ENCODE measurements around the gene RHPN2. TPM values are rescaled to one million over a fixed set of nuclear protein-coding genes. Genes with fewer than 3 reads are reported as not detected.
A peak's percentile ranks its signal among the peaks of the same experiment; 100 is the strongest.

Gene RHPN2
- total RNA-seq, 8 experiments from 2014 or later: 5.7 to 65.7 (median 9.5) TPM

- in situ Hi-C loops (cut with MboI; ENCODE audit: low pct_unique_long_range_greater_than_20kb in 2 of 9, low sequenced_read_pairs in 9 of 9, unreplicated experiment in 9 of 9): loop anchor here in 1 of 9 experiments (25.0 kb wide), 1 partner anchor 103 kb away; no protein-coding TSS in a partner anchor
- Histone ChIP-seq H3K4me1 (replicated peaks in 1 of 2) (no peaks in the 10 kb centered on the region), H3K27ac (no peak overlapping the region), H3K4me3 (no peak overlapping the region)
- ATAC-seq (replicated peaks in 6 of 8): no peak
- WGBS, 10 experiments: 43 to 100% (median 73%) methylated on average over 1 to 3 of the region's 3 CpGs; no CpG with 5 or more reads in 2 of the 10 experiments
Measured at GRCh38 chr19:33090179-33090578, 25.5 kb upstream of the RHPN2 start.

GRCh38 chr19:33089010-33089409 lies 24.3 kb upstream of the RHPN2 start:
- WGBS, 10 experiments: 61 to 100% (median 83%) methylated on average over 1 to 3 of the region's 3 CpGs; no CpG with 5 or more reads in 1 of the 10 experiments
- Histone ChIP-seq H3K27ac (no peak overlapping the region), H3K4me3 (no peak overlapping the region), H3K4me1 (replicated peaks in 1 of 2) (no peaks in the 10 kb centered on the region)
- ATAC-seq (replicated peaks in 6 of 8): no peak
- in situ Hi-C loops (cut with MboI; ENCODE audit: low pct_unique_long_range_greater_than_20kb in 2 of 9, low sequenced_read_pairs in 9 of 9, unreplicated experiment in 9 of 9): loop anchor here in 1 of 9 experiments (25.0 kb wide), 1 partner anchor 102 kb away; no protein-coding TSS in a partner anchor

- WGBS, 10 experiments: 30 to 100% (median 60%) methylated on average over 1 of the region's 1 CpG; no CpG with 5 or more reads in 3 of the 10 experiments
- in situ Hi-C loops (cut with MboI; ENCODE audit: low pct_unique_long_range_greater_than_20kb in 2 of 9, low sequenced_read_pairs in 9 of 9, unreplicated experiment in 9 of 9): loop anchor here in 1 of 9 experiments (25.0 kb wide), 1 partner anchor 100 kb away; no protein-coding TSS in a partner anchor
- no peak for ATAC-seq (replicated peaks in 6 of 8)
- Histone ChIP-seq H3K4me1 (replicated peaks in 1 of 2) (peaks cover 2 to 3% of the 10 kb centered on the region in 2 donors), H3K27ac (no peak overlapping the region), H3K4me3 (no peak overlapping the region)
Measured at GRCh38 chr19:33086955-33087354, 22.3 kb upstream of the RHPN2 start.

- Histone ChIP-seq H3K4me3 (no peak overlapping the region), H3K4me1 (replicated peaks in 1 of 2) (peaks cover 4 to 6% of the 10 kb centered on the region in 2 donors), H3K27ac (no peak overlapping the region)
- 86 to 100% (median 100%) methylated on average over 1 to 3 of the region's 3 CpGs; no CpG with 5 or more reads in 5 of the 10 experiments for WGBS, 10 experiments
- in situ Hi-C loops (cut with MboI; ENCODE audit: low pct_unique_long_range_greater_than_20kb in 2 of 9, low sequenced_read_pairs in 9 of 9, unreplicated experiment in 9 of 9): loop anchor here in 1 of 9 experiments (25.0 kb wide), 1 partner anchor 98 kb away; no protein-coding TSS in a partner anchor
- no peak for ATAC-seq (replicated peaks in 6 of 8)
Measured at GRCh38 chr19:33085570-33086128, 21.0 kb upstream of the RHPN2 start.

- peak; percentile 66 to 94 (median 91) for ATAC-seq (replicated peaks in 6 of 8)
- WGBS, 10 experiments: 0 to 2% (median 0%) methylated on average over 3 to 19 of the region's 62 CpGs; no CpG with 5 or more reads in 1 of the 10 experiments
- peaks cover 4 to 10% of the 10 kb centered on the region in 2 donors for H3K4me1 ChIP-seq (replicated peaks in 1 of 2)
- H3K4me3 ChIP-seq: peak within 1 kb of the TSS; percentile 73 to 95 (median 78)
- H3K27ac ChIP-seq: peak within 1 kb of the TSS; percentile 86 to 90
- in situ Hi-C loops (cut with MboI; ENCODE audit: low pct_unique_long_range_greater_than_20kb in 2 of 9, low sequenced_read_pairs in 9 of 9, unreplicated experiment in 9 of 9): loop anchor here in 1 of 9 experiments (25.0 kb wide), 1 partner anchor 94 kb away; no protein-coding TSS in a partner anchor
Measured at GRCh38 chr19:33080761-33081681, 16.3 kb upstream of the RHPN2 start, which contains the start of gene GPATCH1. GPATCH1 (plus strand) TSS chr19:33081181; CDS start chr19:33081194, 13 bp downstream.

- Histone ChIP-seq H3K4me1 (replicated peaks in 1 of 2) (peaks cover 0 to 4% of the 10 kb centered on the region in 2 donors), H3K27ac (no peak overlapping the region), H3K4me3 (no peak overlapping the region)
- no peak for ATAC-seq (replicated peaks in 6 of 8)
- in situ Hi-C loops (cut with MboI; ENCODE audit: low pct_unique_long_range_greater_than_20kb in 2 of 9, low sequenced_read_pairs in 9 of 9, unreplicated experiment in 9 of 9): loop anchor here in 2 of 9 experiments (10.0 to 25.0 kb wide), 2 partner anchors 88 to 101 kb away; partner anchors contain the start of genes CEP89 (in 1 of the 2) and FAAP24 (in 1 of the 2)
- 72 to 100% (median 92%) methylated on average over 1 to 2 of the region's 2 CpGs; no CpG with 5 or more reads in 4 of the 10 experiments for WGBS, 10 experiments
Measured at GRCh38 chr19:33075519-33075918, 10.8 kb upstream of the RHPN2 start.

GRCh38 chr19:33071887-33072286 lies 7.2 kb upstream of the RHPN2 start:
- H3K27ac ChIP-seq: no peak overlapping the region
- WGBS, 10 experiments: 43 to 100% (median 86%) methylated on average over 1 to 4 of the region's 7 CpGs; no CpG with 5 or more reads in 2 of the 10 experiments
- no peaks in the 10 kb centered on the region for H3K4me1 ChIP-seq (replicated peaks in 1 of 2)
- in situ Hi-C loops (cut with MboI; ENCODE audit: low pct_unique_long_range_greater_than_20kb in 2 of 9, low sequenced_read_pairs in 9 of 9, unreplicated experiment in 9 of 9): loop anchor here in 1 of 9 experiments (10.0 kb wide), 1 partner anchor 97 kb away; the partner anchor contains the start of genes CEP89 and FAAP24
- ATAC-seq (replicated peaks in 6 of 8): no peak
- no peak overlapping the region for H3K4me3 ChIP-seq

GRCh38 chr19:33067121-33067520 lies 2.4 kb upstream of the RHPN2 start:
- no peak for ATAC-seq (replicated peaks in 6 of 8)
- 82 to 100% (median 88%) methylated on average over 1 to 8 of the region's 8 CpGs; no CpG with 5 or more reads in 3 of the 10 experiments for WGBS, 10 experiments

GRCh38 chr19:33066543-33066942 lies 1.9 kb upstream of the RHPN2 start:
- no peak overlapping the region for H3K4me3 ChIP-seq
- WGBS, 10 experiments: 67 to 100% (median 90%) methylated on average over 1 to 7 of the region's 18 CpGs; no CpG with 5 or more reads in 6 of the 10 experiments
- ATAC-seq (replicated peaks in 6 of 8): no peak
- in situ Hi-C loops (cut with MboI; ENCODE audit: low pct_unique_long_range_greater_than_20kb in 2 of 9, low sequenced_read_pairs in 9 of 9, unreplicated experiment in 9 of 9): no loop called here
- peaks cover 0 to 5% of the 10 kb centered on the region in 2 donors for H3K4me1 ChIP-seq (replicated peaks in 1 of 2)
- H3K27ac ChIP-seq: no peak overlapping the region

More at GRCh38 chr19:33067121-33067520, 2.4 kb upstream of the RHPN2 start:
- H3K4me3 ChIP-seq: no peak overlapping the region
- in situ Hi-C loops (cut with MboI; ENCODE audit: low pct_unique_long_range_greater_than_20kb in 2 of 9, low sequenced_read_pairs in 9 of 9, unreplicated experiment in 9 of 9): no loop called here
- H3K27ac ChIP-seq: no peak overlapping the region
- H3K4me1 ChIP-seq (replicated peaks in 1 of 2): peaks cover 0 to 5% of the 10 kb centered on the region in 2 donors

GRCh38 chr19:33064458-33064791 lies 263 bp downstream of the RHPN2 start:
- ATAC-seq (replicated peaks in 6 of 8): peak; percentile 20 to 83 (median 74)
- H3K4me3 ChIP-seq: peak overlapping the region; percentile 69 to 90 (median 88)
- 0% methylated on average over 4 of the region's 35 CpGs; no CpG with 5 or more reads in 9 of the 10 experiments for WGBS, 10 experiments
- H3K27ac ChIP-seq: peak overlapping the region in 1 of 2 donors; percentile 39
- peaks cover 0 to 5% of the 10 kb centered on the region in 2 donors for H3K4me1 ChIP-seq (replicated peaks in 1 of 2)
- in situ Hi-C loops (cut with MboI; ENCODE audit: low pct_unique_long_range_greater_than_20kb in 2 of 9, low sequenced_read_pairs in 9 of 9, unreplicated experiment in 9 of 9): no loop called here

- Histone ChIP-seq H3K4me1 (replicated peaks in 1 of 2) (peaks cover 0 to 5% of the 10 kb centered on the region in 2 donors), H3K27ac (peak overlapping the region in 1 of 2 donors; percentile 15), H3K4me3 (peak overlapping the region; percentile 69 to 90 (median 88))
- in situ Hi-C loops (cut with MboI; ENCODE audit: low pct_unique_long_range_greater_than_20kb in 2 of 9, low sequenced_read_pairs in 9 of 9, unreplicated experiment in 9 of 9): no loop called here
- ATAC-seq (replicated peaks in 6 of 8): peak in 3 of 8 experiments; percentile 9 to 37 (median 10)
- 0 to 51% (median 10%) methylated on average over 1 to 7 of the region's 56 CpGs; no CpG with 5 or more reads in 6 of the 10 experiments for WGBS, 10 experiments
Measured at GRCh38 chr19:33063753-33064457, 783 bp downstream of the RHPN2 start.

GRCh38 chr19:33063356-33063752 lies 1.3 kb downstream of the RHPN2 start:
- WGBS, 10 experiments: 0 to 60% (median 16%) methylated on average over 1 to 6 of the region's 7 CpGs; no CpG with 5 or more reads in 2 of the 10 experiments
- H3K4me3 ChIP-seq: peak overlapping the region; percentile 69 to 90 (median 88)
- in situ Hi-C loops (cut with MboI; ENCODE audit: low pct_unique_long_range_greater_than_20kb in 2 of 9, low sequenced_read_pairs in 9 of 9, unreplicated experiment in 9 of 9): no loop called here
- no peak overlapping the region for H3K27ac ChIP-seq
- peak in 3 of 8 experiments; percentile 3 to 63 (median 26) for ATAC-seq (replicated peaks in 6 of 8)
- H3K4me1 ChIP-seq (replicated peaks in 1 of 2): peaks cover 1 to 7% of the 10 kb centered on the region in 2 donors

Data from motor neuron (in vitro differentiated cells).